GM19438 (cell line): ENCODE results near the gene GDPD4.
"Not testable (repeated sequence)": the region's sequence is repeated elsewhere in the genome, so short reads cannot be mapped to it uniquely, and the experiment has no call there.

Experiments used
- ATAC-seq: cut with Tn5 transposase; IDR thresholded peaks from one replicate; pipeline ENCODE4 v1.9.1; 2021; ENCODE audit warnings: low read depth; ENCODE audit not compliant: unreplicated experiment

Gene GDPD4

DNA sequence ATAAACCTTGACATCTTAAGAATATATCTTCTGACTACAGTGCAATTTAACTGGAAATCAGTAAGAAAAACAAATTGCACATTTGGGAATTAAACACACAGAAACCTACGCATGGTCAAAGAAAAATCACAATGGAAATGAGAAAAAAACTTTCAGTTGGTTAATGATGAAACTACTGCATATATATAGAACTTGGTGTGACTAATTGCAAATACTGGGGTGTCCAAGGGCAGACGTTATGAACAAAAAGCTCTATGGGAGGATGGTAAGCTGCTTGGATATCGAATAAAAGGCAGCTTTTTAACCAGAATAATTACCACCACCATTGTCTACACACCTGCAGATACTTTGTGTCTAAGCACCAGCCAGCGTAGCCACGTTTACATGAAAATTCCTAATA is 791 bp downstream of the GDPD4 start:
- no peak for ATAC-seq

DNA sequence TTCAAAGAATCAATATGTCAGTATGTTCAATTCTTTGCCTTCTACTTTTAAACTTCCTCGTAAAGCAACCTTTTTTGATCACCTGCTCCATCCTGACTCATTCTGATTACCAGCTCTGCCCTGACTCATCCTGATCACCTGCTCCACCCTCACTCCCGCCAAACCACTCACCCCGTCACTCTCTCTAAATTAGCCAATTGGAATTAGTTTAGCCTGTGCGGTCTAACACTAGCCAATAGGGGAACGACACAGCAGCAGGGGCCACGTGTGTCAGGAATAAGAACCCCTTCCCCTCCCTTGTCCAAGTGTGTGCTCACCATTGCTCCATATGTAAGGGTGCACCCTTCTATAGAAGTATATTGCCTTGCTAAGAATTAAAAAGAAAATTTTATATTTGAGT is 1.5 kb downstream of the GDPD4 start:
- ATAC-seq = not testable (repeated sequence)

DNA sequence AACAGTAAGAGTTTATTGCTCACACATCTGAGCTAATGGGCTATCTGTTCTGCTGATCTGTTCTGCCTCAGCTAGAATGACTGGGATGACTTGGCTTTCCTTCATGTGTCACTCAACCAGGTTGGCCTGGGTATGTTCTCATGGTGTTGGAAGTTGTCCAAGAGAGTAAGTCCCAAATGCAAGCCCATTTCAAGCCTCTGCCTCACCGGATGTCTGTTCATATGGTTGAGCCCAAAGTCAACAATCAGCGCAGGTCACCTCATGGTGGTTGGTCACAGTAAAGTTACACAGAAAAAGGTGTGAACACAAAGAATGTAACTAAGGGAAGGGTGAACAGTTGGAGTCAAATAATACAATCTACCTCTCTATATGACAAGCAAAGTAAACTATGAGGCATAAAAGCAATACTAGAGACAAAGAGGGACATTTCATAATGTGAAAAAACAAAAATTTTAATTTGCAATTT is 1.9 kb downstream of the GDPD4 start:
- no peak for ATAC-seq

DNA sequence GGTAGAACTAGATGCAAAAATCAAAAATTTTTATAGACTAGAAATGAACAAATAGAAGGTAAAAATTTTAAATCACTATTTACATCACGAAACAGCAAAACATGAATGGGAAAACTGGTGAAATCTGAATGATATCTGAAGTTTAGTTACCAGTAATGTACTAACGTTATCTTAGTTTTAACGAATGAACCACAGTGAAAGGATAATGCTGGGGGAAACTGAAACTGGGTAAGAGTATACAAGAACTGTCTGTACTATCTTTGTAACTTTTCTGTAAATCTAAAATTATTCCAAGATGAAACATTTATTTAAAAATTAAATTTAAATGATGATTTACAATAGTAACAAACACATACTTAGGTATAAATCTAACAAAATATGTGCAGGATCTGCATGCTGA is 7.4 kb downstream of the GDPD4 start:
- ATAC-seq = no peak

DNA sequence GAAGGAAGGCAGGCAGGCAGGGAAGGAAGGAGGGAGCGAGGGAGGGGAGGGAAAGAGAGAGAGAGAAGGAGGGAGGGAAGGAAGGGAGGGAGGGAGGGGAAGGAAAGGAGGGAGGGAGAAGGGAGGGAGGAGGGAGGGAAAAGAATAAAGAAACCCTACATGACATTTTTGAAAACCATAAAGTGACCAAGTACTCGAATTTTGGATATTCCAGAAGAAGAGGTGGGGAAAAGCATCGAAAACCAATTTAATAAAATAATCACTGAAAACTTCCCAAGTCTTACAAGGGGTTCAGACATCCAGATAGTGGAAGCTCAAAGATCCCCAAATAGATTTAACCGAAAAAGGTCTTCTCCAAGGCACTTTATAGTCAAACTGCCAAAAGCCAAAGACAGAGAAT is 11.7 kb downstream of the GDPD4 start:
- ATAC-seq = no peak

DNA sequence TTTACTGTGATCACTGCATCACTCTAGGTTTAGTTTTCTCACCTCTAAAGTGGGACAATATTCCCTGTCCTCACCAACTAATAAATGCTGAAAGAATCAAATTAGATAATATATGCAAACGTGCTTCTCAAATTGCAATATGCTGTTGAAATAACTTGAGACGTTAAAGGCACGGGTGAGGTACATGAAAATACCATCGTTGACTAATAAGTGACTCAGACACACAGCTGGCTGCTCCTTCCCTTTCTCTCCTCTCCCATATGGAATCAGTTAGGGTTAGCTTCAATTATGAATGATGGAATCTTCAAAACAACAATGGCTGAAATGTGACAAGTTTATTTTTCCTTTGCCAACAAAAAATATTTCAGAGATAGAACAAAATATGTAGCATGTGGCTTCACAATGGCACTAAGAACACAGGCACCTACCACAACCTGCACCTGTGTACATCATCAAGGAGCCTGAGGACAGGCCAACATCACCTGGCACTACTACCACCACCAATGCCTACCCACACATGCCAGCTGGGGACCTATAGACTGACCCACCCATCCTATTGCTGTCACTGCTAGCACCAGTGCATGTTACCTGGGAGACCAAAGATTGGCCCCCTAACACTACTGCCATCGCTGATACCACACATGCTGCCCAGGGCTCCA is 13.7 kb downstream of the GDPD4 start:
- ATAC-seq = no peak

DNA sequence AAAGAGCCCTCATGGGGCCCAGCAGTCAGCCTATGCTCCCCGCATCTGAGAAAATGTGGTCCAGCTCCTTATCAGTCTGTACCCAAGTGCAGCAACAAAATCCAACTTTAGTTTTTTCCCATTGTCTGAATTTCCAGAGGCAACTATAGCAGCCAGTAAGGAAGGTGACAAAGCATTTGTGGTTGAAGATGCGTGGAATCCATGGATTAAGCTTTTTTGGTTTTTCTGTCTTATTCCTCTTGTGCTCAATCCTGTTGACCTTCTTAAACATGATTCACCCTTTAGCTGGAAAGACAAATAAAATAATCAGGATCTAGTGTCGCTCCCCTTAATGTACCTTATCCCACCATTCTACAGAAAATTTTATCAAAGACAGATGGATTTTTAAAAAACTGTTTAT is 14.3 kb downstream of the GDPD4 start:
- no peak for ATAC-seq

DNA sequence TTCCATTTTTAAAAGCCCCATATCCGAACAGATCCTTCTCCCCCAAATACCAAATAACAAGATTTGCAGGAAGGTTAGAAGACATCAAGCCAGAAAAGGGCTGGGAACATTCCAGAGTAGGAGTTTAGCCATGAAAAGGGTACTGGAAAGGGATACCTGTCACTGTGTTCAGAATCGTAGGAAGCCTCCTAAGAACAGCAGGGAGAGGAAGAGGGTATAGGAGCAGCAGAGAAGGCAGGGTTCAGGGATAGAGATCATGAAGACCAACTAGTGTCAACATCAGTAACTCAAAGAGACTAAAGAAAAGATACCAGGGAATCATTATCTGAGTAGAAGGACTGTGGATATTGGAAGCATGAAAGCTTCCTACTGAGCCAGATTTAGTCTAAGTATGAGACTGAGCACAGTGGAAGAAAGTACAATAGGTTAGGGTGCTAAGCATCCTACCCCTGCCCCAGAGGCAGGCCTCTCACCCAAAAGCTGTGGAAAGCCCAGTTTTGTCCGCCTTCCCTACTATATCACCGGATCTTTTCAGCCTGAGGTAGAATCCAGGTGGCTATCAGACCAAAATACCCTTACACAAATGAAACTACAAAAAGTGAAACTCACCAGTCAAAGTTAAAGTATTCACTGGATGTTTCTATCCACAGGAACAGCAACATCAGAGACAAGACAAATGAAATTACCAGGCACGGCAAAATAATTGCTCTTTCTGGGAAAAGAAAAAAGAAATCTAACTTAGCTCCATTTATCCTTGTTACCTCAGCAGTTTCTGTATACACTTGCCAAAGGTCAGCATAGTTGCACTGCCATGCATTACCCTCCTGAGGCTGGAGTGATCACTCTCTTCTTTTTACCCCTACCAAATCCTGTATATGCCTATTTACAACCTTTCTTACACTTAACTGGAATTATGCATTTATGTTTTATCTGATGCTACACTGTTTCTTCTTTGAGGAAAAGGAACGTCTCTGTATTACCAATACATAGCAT is 16.7 kb downstream of the GDPD4 start:
- no peak for ATAC-seq

DNA sequence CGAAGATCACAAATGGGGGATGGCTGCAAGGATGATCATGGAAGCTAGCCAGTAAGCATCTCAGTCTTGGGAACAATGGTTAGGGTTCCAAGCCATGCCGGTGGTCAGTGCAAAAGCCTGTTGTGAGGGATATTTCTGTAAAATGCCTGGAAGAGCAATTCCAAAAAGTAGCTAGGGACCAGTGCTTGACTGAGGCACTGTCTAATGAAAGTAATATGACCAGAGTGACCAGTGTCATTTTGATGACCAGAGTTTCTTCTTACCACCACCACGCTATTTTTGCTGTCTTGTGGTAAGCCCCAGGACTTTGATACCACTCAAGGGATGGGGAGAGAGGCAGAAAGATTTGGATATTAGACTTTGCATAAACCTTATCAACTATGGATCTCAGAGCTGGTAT is 18.4 kb downstream of the GDPD4 start:
- no peak for ATAC-seq

DNA sequence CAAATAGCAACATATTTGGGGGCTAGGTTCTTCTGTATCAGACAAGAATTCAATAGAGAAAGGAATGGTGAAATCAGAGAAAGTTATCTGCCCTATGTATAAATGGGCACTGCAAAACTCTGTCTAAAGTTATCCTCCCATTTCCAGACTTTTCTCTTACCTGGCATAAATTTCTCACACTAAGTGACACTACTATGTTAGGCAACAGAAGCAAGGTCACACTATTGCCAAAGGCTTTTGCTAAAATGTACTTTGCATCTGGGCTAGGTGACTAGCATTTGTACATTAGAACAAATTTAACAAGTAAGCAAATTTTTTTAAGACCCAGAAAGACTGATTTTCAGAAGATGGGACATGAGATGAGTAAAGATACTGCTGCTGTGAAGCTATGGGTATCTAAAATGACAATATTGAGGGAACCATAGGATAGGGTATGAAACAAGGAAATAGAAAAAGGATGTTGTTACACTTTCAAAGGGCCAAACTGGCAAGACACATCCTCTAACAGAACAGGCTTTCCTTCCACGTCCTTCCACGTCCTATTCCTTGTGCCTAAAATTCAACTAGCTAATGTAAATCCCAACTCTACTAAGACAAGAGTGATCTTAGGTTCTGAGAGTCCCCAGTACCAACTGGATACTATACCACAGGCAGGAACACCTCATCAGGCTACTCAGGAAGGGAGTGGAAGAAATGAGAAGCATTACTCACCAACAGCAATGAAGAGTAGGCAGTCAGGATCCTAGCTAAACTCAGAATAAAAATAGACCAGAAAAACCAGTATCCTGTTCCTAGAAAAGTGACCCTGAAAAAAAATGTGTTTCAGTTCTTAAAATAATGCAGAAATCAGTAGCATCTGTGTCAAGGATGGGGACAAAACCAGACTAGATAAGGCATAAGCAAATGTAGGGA is 22.6 kb downstream of the GDPD4 start:
- ATAC-seq = no peak

DNA sequence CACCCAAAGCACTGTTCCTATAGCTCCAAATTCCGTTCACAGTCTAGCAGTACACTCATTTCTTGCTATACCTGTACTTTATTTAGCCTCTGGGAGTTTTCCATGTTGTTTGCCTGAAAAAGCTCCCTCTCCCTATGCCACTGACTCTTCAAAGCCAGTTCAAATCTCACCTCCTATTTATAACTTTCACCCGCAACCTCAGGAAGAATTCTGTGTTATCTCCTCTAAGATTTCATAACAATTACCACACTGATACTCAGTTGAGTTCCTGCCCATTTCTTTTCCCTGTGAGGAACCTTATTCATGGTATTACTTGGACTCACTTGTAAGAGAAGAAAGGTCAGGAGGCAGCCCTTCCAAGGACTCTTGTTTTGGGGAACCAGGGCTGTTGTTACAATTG is 25.2 kb downstream of the GDPD4 start:
- ATAC-seq = no peak

DNA sequence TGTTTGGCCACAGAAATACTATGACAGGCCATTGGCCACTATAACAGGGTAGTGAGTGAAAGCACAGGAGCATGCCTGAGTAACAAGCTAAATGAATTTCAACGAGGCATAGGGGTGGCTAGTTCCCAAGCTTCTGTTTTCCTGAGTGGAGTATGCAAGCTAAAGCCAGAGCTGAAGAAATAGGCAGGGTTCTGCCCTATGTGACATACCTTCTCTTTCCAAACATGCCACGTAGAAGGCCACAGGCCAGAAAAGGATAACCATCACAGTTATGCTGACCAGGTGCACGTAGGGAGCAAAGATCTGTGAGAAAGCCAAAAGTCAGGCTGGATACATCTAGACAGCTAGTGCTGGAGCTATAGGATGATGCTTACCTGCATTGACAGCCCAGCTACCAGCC is 30.6 kb downstream of the GDPD4 start:
- ATAC-seq = no peak

DNA sequence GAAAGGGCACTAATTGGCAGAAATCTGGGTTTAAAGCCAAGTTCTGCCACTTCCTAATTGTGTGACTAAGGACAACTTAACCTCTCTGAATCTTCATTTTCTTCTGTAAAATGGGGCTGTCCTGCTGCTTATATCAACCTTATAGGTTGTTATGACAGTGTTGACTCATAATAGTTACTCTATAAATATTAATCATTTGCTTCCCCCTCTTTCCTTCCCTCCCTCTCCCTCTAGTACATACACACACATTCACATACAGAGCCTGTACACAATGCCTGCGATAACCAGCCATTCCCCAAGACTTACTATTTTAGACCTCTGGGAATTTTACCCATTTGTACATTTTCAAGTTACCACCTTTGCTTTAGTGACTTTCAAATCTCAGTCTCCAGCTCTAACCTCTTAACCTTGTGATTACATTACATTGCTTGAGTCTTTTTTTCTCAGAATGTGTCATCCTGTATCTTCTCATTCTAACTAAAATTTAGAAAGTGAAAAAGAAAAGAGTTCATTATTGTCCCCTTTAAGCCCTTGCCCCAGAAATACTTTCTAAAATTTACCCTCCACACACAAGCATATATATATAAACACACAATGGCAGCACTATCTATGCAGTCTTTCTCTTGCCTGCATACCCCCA is 31.9 kb downstream of the GDPD4 start:
- no peak for ATAC-seq

DNA sequence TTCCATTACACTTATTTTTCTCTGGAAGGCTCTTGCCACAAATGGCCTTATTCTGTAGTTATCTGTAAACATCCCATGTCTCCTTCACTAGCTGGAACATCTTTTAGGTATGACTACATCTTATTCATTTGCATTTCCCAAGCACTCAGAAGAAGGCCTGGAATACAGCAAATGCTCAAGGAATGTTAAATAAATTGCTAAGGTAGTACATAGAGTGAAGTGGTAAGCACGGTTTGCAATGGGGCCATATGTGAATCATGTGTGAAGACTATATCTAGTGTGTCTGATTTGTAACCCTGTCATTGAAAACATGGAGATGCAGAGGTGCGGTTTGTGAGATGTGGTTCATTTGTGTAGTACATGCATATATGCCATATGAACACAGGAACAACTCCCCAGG is 33.5 kb downstream of the GDPD4 start:
- ATAC-seq = no peak

DNA sequence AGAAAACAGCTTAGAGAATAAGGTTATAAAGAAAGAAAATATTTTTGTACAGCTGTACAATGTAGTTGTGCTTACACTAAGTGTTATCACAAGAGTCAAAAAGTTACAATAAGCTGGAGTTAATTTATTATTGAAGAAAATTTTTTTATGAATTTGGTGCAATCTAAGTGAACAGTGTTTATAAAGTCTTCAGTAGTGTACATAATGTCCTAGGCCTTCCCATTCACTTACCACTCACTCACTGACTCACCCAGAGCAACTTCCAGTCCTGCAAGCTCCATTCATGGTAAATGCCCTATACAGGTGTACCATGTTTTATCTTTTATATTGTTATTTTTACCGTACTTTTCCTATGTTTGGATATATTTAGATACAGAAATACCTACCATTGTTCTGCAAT is 34.7 kb downstream of the GDPD4 start:
- ATAC-seq = no peak

DNA sequence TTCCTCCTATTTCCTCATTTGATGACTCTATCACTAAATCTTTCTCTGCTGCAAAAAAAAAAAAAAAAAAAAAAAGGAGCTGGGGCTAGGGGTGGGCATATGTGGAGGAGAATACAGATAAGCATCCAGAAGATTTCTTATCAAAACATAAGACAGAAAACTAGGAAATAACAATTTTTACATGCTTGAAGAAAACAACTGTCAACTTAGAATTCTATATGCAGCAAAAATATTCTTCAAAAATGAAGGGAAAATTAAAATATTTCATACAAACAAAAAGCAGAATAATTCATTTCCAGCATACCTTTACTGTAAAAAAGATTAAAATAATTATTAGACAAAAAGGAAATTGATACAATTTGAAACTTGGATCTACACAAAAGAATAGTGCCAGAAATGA is 38.7 kb downstream of the GDPD4 start:
- no peak for ATAC-seq

DNA sequence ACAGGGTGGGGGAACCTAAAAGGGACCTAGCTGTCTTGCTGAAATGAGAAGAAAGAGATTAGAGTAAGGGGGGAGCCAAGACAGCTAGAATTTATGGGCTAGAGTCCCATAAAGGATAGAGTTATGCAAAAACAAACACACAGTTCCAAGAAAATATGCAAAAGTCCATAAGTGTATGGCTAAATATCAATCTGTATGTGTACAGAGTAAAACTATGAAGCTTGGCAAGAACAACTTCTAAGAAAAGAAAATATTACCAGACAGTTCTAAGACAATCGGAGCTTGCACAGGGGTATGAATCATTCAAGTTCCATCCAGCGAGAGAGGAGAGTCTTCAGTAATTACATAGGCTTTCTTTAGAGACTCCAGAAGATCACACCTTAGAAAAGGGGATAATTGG is 41.8 kb downstream of the GDPD4 start:
- ATAC-seq = no peak

DNA sequence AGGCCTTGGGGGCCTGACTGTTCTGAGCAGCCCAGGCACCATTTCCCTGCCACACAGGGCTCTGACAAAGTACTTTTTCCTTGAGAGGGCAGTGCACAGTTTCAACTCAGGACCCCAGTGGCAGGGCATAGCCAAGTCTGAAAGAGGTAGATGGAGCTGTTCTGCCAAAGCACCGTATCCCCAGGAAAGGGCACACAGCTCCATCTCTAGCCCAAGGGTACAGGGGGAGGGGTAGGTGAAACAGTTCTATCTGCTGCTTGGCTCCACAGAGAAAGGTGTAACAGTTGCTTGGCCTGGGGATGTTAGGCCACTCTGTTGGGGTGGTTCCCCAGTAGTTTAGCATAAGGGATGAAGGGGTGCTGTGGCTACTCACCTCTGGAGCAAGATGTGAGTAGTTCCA is 47.8 kb downstream of the GDPD4 start:
- ATAC-seq = no peak

DNA sequence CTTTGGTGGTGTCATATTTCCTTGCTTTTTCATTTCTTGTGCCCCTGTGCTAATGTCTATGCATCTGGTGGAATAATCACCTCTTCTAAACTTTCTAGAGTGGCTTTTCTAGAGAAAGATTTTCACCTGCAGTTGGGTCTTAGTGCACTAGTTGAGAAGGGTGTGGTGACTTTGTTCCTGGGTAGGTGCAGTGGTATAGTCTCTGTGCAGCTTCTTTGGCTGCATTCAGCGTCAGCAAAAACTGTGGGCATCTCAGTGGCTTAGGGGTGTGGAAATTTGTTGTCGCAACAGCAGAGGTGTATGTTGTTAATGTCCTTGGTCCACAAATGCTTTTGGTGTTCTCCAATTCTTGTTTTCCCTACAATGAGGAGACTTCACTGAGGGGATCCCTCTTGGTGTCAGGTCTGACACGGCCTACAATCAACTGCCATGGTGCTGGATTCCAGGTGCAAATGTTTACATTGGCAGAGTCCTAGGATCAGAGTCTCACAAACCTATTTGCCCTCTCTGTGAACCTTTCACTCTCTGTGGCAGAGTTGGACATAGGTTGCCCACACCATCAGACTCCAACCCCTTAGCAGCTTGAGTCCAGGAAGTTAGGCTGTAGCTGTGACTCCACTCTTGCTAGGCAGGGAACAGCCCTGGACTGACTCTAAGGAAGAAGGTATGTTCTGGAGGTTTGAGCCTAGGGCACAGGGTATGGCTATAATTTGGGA is 48.8 kb downstream of the GDPD4 start:
- no peak for ATAC-seq
